ENCODE results near the gene RUNDC3A.
"Not testable (repeated sequence)": the region's sequence is repeated elsewhere in the genome, so short reads cannot be mapped to it uniquely, and the experiment has no call there.

Gene RUNDC3A

GRCh38 chr17:44338702-44339101, 30.3 kb downstream of the RUNDC3A start:
- no peak for DNase-seq (ENCODE audit: low read depth, low spot score)
- Histone ChIP-seq H3K4me3 (no peak overlapping the region), H3K36me3 (ENCODE audit: insufficient read depth, low read length) (no peaks in the 10 kb centered on the region), H3K9me3 (ENCODE audit: low read depth, low read length) (no peaks in the 10 kb centered on the region), H3K27ac (no peak overlapping the region), H3K9ac (ENCODE audit: insufficient read length) (no peak overlapping the region)
- TF ChIP-seq FOXP2 (optimal IDR thresholded peaks at IDR 0.05; ENCODE audit: control extremely low read depth, extremely low read length, insufficient read depth): no peak
- TF ChIP-seq EZH2 (IDR thresholded peaks at IDR 0.05): no peak
- TF ChIP-seq POLR2AphosphoS5 (IDR thresholded peaks at IDR 0.05; ENCODE audit: borderline replicate concordance, low read depth, low read length): no peak

GRCh38 chr17:44340553-44340952, 32.2 kb downstream of the RUNDC3A start:
- not testable (repeated sequence) for H3K4me3 ChIP-seq; DNase-seq (ENCODE audit: low read depth, low spot score); H3K9me3 ChIP-seq (ENCODE audit: low read depth, low read length); H3K9ac ChIP-seq (ENCODE audit: insufficient read length); H3K36me3 ChIP-seq (ENCODE audit: insufficient read depth, low read length); H3K27ac ChIP-seq

GRCh38 chr17:44343510-44344209, 35.3 kb downstream of the RUNDC3A start:
- no peak for TF ChIP-seq POLR2AphosphoS5 (IDR thresholded peaks at IDR 0.05; ENCODE audit: borderline replicate concordance, low read depth, low read length)
- no peak for TF ChIP-seq FOXP2 (optimal IDR thresholded peaks at IDR 0.05; ENCODE audit: control extremely low read depth, extremely low read length, insufficient read depth)
- TF ChIP-seq EZH2 (IDR thresholded peaks at IDR 0.05): no peak
- Histone ChIP-seq H3K9ac (ENCODE audit: insufficient read length) (no peak overlapping the region), H3K36me3 (ENCODE audit: insufficient read depth, low read length) (no peaks in the 10 kb centered on the region), H3K27ac (no peak overlapping the region), H3K9me3 (ENCODE audit: low read depth, low read length) (no peaks in the 10 kb centered on the region), H3K4me3 (no peak overlapping the region)
- DNase-seq (ENCODE audit: low read depth, low spot score): no peak

- DNase-seq (ENCODE audit: low read depth, low spot score): peak; percentile 99
- Histone ChIP-seq H3K4me3 (peak within 1 kb of the TSS; percentile 88), H3K9me3 (ENCODE audit: low read depth, low read length) (no peaks in the 10 kb centered on the region), H3K36me3 (ENCODE audit: insufficient read depth, low read length) (no peaks in the 10 kb centered on the region), H3K9ac (ENCODE audit: insufficient read length) (peak within 1 kb of the TSS; percentile 70), H3K27ac (no peak within 1 kb of the TSS)
- no peak for TF ChIP-seq EZH2 (IDR thresholded peaks at IDR 0.05)
- peak; percentile 76 for TF ChIP-seq POLR2AphosphoS5 (IDR thresholded peaks at IDR 0.05; ENCODE audit: borderline replicate concordance, low read depth, low read length)
Observed at GRCh38 chr17:44344939-44345453, 36.6 kb downstream of the RUNDC3A start, which contains the start of gene GRN. Gene GRN (plus strand): TSS chr17:44345302. CDS start chr17:44349165, 3,863 bp downstream.

GRCh38 chr17:44345454-44346026, 37.1 kb downstream of the RUNDC3A start:
- H3K36me3 ChIP-seq (ENCODE audit: insufficient read depth, low read length): no peaks in the 10 kb centered on the region
- H3K9ac ChIP-seq (ENCODE audit: insufficient read length): peak overlapping the region; percentile 70
- H3K4me3 ChIP-seq: peak overlapping the region; percentile 88
- H3K9me3 ChIP-seq (ENCODE audit: low read depth, low read length): no peaks in the 10 kb centered on the region
- peak; percentile 50 for DNase-seq (ENCODE audit: low read depth, low spot score)
- no peak for TF ChIP-seq FOXP2 (optimal IDR thresholded peaks at IDR 0.05; ENCODE audit: control extremely low read depth, extremely low read length, insufficient read depth)
- no peak for TF ChIP-seq POLR2AphosphoS5 (IDR thresholded peaks at IDR 0.05; ENCODE audit: borderline replicate concordance, low read depth, low read length)
- TF ChIP-seq EZH2 (IDR thresholded peaks at IDR 0.05): no peak
- H3K27ac ChIP-seq: no peak overlapping the region

GRCh38 chr17:44346064-44346844, 37.9 kb downstream of the RUNDC3A start:
- no peaks in the 10 kb centered on the region for H3K36me3 ChIP-seq (ENCODE audit: insufficient read depth, low read length)
- no peak overlapping the region for H3K27ac ChIP-seq
- H3K4me3 ChIP-seq: peak overlapping the region; percentile 88
- no peak overlapping the region for H3K9ac ChIP-seq (ENCODE audit: insufficient read length)
- TF ChIP-seq FOXP2 (optimal IDR thresholded peaks at IDR 0.05; ENCODE audit: control extremely low read depth, extremely low read length, insufficient read depth) (no peak), EZH2 (IDR thresholded peaks at IDR 0.05) (no peak), POLR2AphosphoS5 (IDR thresholded peaks at IDR 0.05; ENCODE audit: borderline replicate concordance, low read depth, low read length) (no peak)
- no peaks in the 10 kb centered on the region for H3K9me3 ChIP-seq (ENCODE audit: low read depth, low read length)
- no peak for DNase-seq (ENCODE audit: low read depth, low spot score)

GRCh38 chr17:44347206-44348055, 39.0 kb downstream of the RUNDC3A start:
- not testable (repeated sequence) for H3K36me3 ChIP-seq (ENCODE audit: insufficient read depth, low read length); H3K9me3 ChIP-seq (ENCODE audit: low read depth, low read length); H3K9ac ChIP-seq (ENCODE audit: insufficient read length); H3K27ac ChIP-seq; DNase-seq (ENCODE audit: low read depth, low spot score); H3K4me3 ChIP-seq

All from SK-N-MC (cell line).